Caco-2 (cell line): ENCODE data around the gene MYBPHL. TPM values are rescaled to one million over a fixed set of nuclear protein-coding genes. Genes with fewer than 3 reads are reported as not detected.

Source experiments
- BruUV-seq: library from RNA; stranded (reverse); fragments of 400-500 nt; replicated peaks from 2 replicates; lab custom pipeline; 2021; lab: Mats Ljungman, UMichigan
- CTCF ChIA-PET: fragments of 300-600 bp; sonication (Branson Sonifier 250); formaldehyde crosslinking; loops from one replicate; lab custom pipeline; 2022; ENCODE audit warnings: antibody characterized with exemption; lab: Charles Lee
- POLR2A ChIA-PET: fragments of 300-600 bp; sonication (Branson Sonifier 250); formaldehyde crosslinking; loops from one replicate; lab custom pipeline; 2022; ENCODE audit warnings: antibody characterized with exemption; lab: Charles Lee
- DNase-seq, 2 experiments: peaks; one replicate each; pipeline versions ENCODE4 v3.0.0 to v3.0.0-alpha.2; 2020 to 2022
- H3K27me3 ChIP-seq: replicated peaks from 2 replicates; pipeline ENCODE4 v1.6.0; 2011; ENCODE audit warnings: low read length; ENCODE audit not compliant: control insufficient read depth, insufficient read depth
- H3K36me3 ChIP-seq: 2 replicates; pipeline ENCODE4 v1.5.1; 2011; ENCODE audit warnings: low read length; ENCODE audit not compliant: control insufficient read depth, insufficient read depth
- H3K4me1 ChIP-seq: fragments of 250-450 bp; sonication (Bioruptor Pico); 2 replicates; pipeline ENCODE4 v1.5.1; 2020; ENCODE audit warnings: mild to moderate bottlenecking
- H3K4me3 ChIP-seq: 2 replicates; pipeline ENCODE4 v1.5.1; 2011; ENCODE audit warnings: low read depth, mild to moderate bottlenecking, control low read depth, low read length
- H3K9me3 ChIP-seq: fragments of 250-450 bp; sonication (Bioruptor Pico); 2 replicates; pipeline ENCODE4 v1.5.1; 2020; ENCODE audit warnings: mild to moderate bottlenecking, moderate library complexity
- H3K27ac Mint-ChIP-seq: one replicate; pipeline ENCODE4 v1.8.0; 2022; ENCODE audit warnings: mixed read lengths; ENCODE audit not compliant: unreplicated experiment
- H3K27me3 Mint-ChIP-seq: one replicate; pipeline ENCODE4 v1.8.0; 2022; ENCODE audit warnings: mixed read lengths; ENCODE audit not compliant: insufficient read depth, unreplicated experiment
- H3K36me3 Mint-ChIP-seq: one replicate; pipeline ENCODE4 v1.8.0; 2022; ENCODE audit warnings: mild to moderate bottlenecking, mixed read lengths; ENCODE audit not compliant: insufficient read depth, unreplicated experiment
- H3K4me1 Mint-ChIP-seq: one replicate; pipeline ENCODE4 v1.8.0; 2022; ENCODE audit warnings: low read depth, mixed read lengths; ENCODE audit not compliant: unreplicated experiment
- H3K4me3 Mint-ChIP-seq: one replicate; pipeline ENCODE4 v1.8.0; 2022; ENCODE audit warnings: mild to moderate bottlenecking, moderate library complexity, mixed read lengths; ENCODE audit not compliant: unreplicated experiment
- H3K9me3 Mint-ChIP-seq: one replicate; pipeline ENCODE4 v1.8.0; 2022; ENCODE audit warnings: mixed read lengths; ENCODE audit not compliant: unreplicated experiment
- intact Hi-C: fragments of 100-400 bp; cut with micrococcal nuclease; formaldehyde crosslinking; loops from one replicate; pipeline ENCODE4 v1.10.0; 2022; ENCODE audit not compliant: unreplicated experiment
- total RNA-seq: library from RNA; stranded (reverse); gene quantifications from 2 replicates; pipeline ENCODE4 v1.2.3, GENCODE V29; 2022
- TF ChIP-seq, protein P1 (sequence below), 2 experiments: fragments of 200-600 bp in 1 of 2; IDR thresholded peaks; 1 replicate in 1 of 2; 2 replicates in 1 of 2; pipeline versions ENCODE4 v1.5.1 to v1.8.0; 2011 to 2022; ENCODE audit warnings: antibody characterized with exemption in 1 of 2, control low read depth in 1 of 2, inconsistent platforms in 1 of 2, low read depth in 1 of 2, low read length in 1 of 2, mild to moderate bottlenecking in 1 of 2, moderate library complexity in 1 of 2; ENCODE audit not compliant: insufficient read depth in 1 of 2, severe bottlenecking in 1 of 2, unreplicated experiment in 1 of 2

Gene MYBPHL
- total RNA-seq, 1 experiment from 2014 or later: not detected

DNA sequence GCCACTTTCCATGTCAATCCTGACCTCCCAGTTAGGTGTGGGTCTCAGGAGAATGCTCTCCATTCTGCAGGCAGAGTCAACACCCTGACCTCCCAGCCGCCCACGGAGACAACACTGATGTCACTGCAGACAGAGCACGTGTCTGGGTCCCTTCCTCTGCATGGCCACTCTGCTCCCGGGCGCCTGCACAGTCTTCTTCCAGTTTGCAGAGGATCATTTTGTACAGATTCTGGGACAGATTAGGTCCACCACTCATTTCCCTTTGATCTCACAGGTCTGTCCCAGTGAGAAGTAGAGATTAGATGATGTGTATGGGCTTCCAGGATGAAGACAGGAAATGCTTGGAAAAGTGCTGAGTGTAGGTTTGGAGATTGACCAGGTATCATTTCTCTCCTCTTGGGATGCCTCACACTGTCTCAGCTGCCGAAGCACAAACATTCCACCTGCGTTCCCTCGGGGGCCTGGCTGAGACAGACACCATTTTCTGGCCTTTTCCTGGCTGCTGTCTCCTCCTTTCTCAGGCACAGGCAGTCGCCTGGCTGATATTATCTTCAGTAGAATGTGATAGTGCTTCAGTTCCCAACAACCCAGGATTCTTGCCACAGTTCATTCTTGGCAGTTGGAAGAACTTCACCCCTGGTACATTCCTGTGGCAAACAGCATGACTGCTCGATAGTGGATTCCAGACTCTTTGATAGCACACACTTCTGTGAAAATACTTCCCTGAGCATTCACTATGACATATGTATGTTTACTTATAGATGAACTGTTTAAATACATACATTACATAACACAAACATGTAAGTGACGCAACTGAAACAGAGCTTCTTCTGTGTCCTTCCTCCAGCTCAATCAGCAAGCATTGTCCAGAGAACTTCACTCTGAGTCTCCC lies 7.9 kb downstream of the MYBPHL start:
- intact Hi-C loops: no loop called here
- Mint-ChIP-seq H3K4me1 (no peaks in the 10 kb centered on the region), H3K27ac (no peak overlapping the region), H3K9me3 (no peaks in the 10 kb centered on the region), H3K4me3 (no peak overlapping the region), H3K36me3 (no peaks in the 10 kb centered on the region), H3K27me3 (no peaks in the 10 kb centered on the region)
- H3K9me3 ChIP-seq: no peaks in the 10 kb centered on the region
- DNase-seq: peak in 1 of 2 experiments; percentile 20
- BruUV-seq: no TSS peak
- no peaks in the 10 kb centered on the region for H3K36me3 ChIP-seq
- CTCF ChIA-PET: no interaction called here
- H3K27me3 ChIP-seq: no peaks in the 10 kb centered on the region
- H3K4me1 ChIP-seq: peaks cover 11% of the 10 kb centered on the region
- no peak overlapping the region for H3K4me3 ChIP-seq
- POLR2A ChIA-PET: no interaction called here
- TF ChIP-seq, protein P1, sequence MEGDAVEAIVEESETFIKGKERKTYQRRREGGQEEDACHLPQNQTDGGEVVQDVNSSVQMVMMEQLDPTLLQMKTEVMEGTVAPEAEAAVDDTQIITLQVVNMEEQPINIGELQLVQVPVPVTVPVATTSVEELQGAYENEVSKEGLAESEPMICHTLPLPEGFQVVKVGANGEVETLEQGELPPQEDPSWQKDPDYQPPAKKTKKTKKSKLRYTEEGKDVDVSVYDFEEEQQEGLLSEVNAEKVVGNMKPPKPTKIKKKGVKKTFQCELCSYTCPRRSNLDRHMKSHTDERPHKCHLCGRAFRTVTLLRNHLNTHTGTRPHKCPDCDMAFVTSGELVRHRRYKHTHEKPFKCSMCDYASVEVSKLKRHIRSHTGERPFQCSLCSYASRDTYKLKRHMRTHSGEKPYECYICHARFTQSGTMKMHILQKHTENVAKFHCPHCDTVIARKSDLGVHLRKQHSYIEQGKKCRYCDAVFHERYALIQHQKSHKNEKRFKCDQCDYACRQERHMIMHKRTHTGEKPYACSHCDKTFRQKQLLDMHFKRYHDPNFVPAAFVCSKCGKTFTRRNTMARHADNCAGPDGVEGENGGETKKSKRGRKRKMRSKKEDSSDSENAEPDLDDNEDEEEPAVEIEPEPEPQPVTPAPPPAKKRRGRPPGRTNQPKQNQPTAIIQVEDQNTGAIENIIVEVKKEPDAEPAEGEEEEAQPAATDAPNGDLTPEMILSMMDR (IDR thresholded peaks at IDR 0.05; ENCODE audit: insufficient read depth in 1 of 2, low read depth in 1 of 2, low read length in 1 of 2, severe bottlenecking in 1 of 2, unreplicated experiment in 1 of 2): no peak

DNA sequence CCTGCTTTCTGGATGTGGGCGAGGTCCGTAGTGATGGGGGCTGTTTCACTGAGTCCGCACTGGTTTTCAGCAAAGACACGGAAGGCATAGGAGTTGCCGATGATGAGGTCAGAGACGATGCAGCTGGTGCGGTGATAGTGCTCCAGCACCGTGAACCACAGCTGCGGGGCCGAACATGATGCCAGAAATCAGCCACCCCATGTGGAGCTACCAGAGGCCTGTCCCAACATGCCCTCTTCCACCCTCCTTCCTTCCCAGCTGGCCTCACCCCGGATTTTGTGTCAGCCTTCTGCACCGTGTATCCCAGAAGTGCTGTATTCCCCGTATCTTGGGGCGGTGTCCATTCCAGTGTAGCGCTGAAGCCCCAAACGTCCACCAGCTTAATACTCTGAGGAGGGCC lies 10.0 kb downstream of the MYBPHL start:
- Histone ChIP-seq H3K4me3 (no peak overlapping the region), H3K27me3 (no peaks in the 10 kb centered on the region), H3K36me3 (no peaks in the 10 kb centered on the region), H3K9me3 (no peaks in the 10 kb centered on the region), H3K4me1 (peaks cover 11% of the 10 kb centered on the region)
- TF ChIP-seq, protein P1 (IDR thresholded peaks at IDR 0.05; ENCODE audit: insufficient read depth in 1 of 2, low read depth in 1 of 2, low read length in 1 of 2, severe bottlenecking in 1 of 2, unreplicated experiment in 1 of 2): no peak
- DNase-seq: no peak
- Mint-ChIP-seq H3K4me1 (no peaks in the 10 kb centered on the region), H3K4me3 (no peak overlapping the region), H3K36me3 (no peaks in the 10 kb centered on the region), H3K27ac (no peak overlapping the region), H3K27me3 (no peaks in the 10 kb centered on the region), H3K9me3 (no peaks in the 10 kb centered on the region)
- ChIA-PET CTCF (interaction anchor here (0.8 kb wide), 1 partner anchor 11 kb away, joined by 3 read pairs; no protein-coding TSS in a partner anchor), POLR2A (interaction anchor here (0.8 kb wide), 1 partner anchor 14 kb away, joined by 4 read pairs; the partner anchor contains the start of gene PSRC1)
- intact Hi-C loops: no loop called here
- BruUV-seq: no TSS peak

DNA sequence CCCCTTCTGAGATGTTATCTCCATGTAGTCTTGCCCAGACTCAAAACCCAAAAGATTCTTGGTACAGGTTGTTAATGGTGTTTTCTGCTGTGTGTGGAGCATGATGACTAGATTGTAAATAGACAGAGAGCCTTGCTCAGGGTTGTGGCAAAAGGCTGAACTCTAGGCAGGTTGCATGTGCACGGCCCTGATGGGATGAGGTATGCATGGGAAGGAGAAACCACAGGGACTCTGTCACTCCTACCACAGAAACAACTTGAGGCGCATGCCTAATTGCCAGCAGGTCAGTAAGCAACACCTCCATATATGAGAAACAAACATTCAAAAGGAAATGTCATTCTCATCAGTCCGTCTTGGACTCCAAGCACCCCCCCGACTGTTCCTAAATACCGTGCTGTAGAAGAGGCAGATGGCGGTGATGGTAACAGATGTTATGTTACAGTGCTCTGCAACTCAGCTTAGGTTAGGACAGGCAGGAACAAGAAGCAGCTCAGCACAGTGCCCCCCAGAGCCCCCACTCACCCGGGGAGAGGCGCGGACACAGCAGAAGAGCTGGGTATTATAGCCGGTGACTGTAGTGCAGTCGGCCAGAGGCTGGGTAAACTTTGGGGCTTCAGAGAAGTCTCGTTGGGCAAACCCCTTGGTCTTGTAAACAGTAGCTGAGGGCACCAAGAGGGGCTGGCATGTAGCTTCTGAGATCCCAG lies 10.9 kb downstream of the MYBPHL start:
- no peaks in the 10 kb centered on the region for H3K4me1 Mint-ChIP-seq
- TF ChIP-seq, protein P1 (IDR thresholded peaks at IDR 0.05; ENCODE audit: insufficient read depth in 1 of 2, low read depth in 1 of 2, low read length in 1 of 2, severe bottlenecking in 1 of 2, unreplicated experiment in 1 of 2): no peak
- Histone ChIP-seq H3K36me3 (no peaks in the 10 kb centered on the region), H3K4me1 (peaks cover 11% of the 10 kb centered on the region), H3K4me3 (no peak overlapping the region), H3K27me3 (no peaks in the 10 kb centered on the region), H3K9me3 (no peaks in the 10 kb centered on the region)
- ChIA-PET POLR2A (no interaction called here), CTCF (interaction anchor here (0.8 kb wide), 1 partner anchor 10 kb away, joined by 3 read pairs; no protein-coding TSS in a partner anchor)
- intact Hi-C loops: no loop called here
- no peak for DNase-seq
- no peaks in the 10 kb centered on the region for H3K9me3 Mint-ChIP-seq
- H3K27me3 Mint-ChIP-seq: no peaks in the 10 kb centered on the region
- H3K27ac Mint-ChIP-seq: no peak overlapping the region
- no peak overlapping the region for H3K4me3 Mint-ChIP-seq
- H3K36me3 Mint-ChIP-seq: no peaks in the 10 kb centered on the region
- BruUV-seq: no TSS peak
